Neural cell (in vitro differentiated cells): ENCODE data around the gene ZBP1.

ENCODE experiments used
- EP300 ChIP-seq: fragments of 450-650 bp; conservative IDR thresholded peaks from 2 replicates; pipeline ENCODE4 v1.6.1; 2014; ENCODE audit warnings: antibody characterized with exemption, mild to moderate bottlenecking, moderate library complexity; ENCODE audit not compliant: poor library complexity, severe bottlenecking
- POLR2AphosphoS5 ChIP-seq: IDR thresholded peaks from 2 replicates; pipeline ENCODE4 v1.6.1; 2012
- TAF1 ChIP-seq: IDR thresholded peaks from 2 replicates; pipeline ENCODE4 v1.6.1; 2012; ENCODE audit warnings: low read depth
- TF ChIP-seq, protein P1 (sequence below): fragments of 450-650 bp; IDR thresholded peaks from 2 replicates; pipeline ENCODE4 v1.5.1; 2014; ENCODE audit warnings: antibody characterized with exemption, mild to moderate bottlenecking, moderate library complexity; ENCODE audit not compliant: poor library complexity, severe bottlenecking
- TF ChIP-seq, protein P2 (sequence below): IDR thresholded peaks from 2 replicates; pipeline ENCODE4 v1.6.1; 2012; ENCODE audit warnings: borderline replicate concordance

DNA sequence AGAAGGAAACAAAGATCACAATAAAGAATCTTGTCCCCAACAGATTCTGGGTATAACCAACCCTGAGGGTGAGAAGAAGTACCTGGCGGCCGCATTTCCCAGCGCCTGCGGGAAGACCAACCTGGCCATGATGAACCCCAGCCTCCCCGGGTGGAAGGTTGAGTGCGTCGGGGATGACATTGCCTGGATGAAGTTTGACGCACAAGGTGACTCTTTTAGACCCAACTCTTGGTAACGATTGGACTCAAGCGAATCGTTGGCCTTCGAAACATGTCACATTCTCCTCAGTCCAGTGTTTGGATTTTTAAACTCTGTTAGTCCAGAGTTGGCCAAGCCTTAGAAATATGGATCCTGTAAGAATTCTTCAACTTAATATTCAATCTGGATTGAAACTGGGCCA is 56.7 kb downstream of the ZBP1 start:
- TF ChIP-seq, protein P1, sequence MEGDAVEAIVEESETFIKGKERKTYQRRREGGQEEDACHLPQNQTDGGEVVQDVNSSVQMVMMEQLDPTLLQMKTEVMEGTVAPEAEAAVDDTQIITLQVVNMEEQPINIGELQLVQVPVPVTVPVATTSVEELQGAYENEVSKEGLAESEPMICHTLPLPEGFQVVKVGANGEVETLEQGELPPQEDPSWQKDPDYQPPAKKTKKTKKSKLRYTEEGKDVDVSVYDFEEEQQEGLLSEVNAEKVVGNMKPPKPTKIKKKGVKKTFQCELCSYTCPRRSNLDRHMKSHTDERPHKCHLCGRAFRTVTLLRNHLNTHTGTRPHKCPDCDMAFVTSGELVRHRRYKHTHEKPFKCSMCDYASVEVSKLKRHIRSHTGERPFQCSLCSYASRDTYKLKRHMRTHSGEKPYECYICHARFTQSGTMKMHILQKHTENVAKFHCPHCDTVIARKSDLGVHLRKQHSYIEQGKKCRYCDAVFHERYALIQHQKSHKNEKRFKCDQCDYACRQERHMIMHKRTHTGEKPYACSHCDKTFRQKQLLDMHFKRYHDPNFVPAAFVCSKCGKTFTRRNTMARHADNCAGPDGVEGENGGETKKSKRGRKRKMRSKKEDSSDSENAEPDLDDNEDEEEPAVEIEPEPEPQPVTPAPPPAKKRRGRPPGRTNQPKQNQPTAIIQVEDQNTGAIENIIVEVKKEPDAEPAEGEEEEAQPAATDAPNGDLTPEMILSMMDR: no peak
- no peak for TF ChIP-seq TAF1
- no peak for TF ChIP-seq POLR2AphosphoS5
- no peak for TF ChIP-seq EP300
- TF ChIP-seq, protein P2, sequence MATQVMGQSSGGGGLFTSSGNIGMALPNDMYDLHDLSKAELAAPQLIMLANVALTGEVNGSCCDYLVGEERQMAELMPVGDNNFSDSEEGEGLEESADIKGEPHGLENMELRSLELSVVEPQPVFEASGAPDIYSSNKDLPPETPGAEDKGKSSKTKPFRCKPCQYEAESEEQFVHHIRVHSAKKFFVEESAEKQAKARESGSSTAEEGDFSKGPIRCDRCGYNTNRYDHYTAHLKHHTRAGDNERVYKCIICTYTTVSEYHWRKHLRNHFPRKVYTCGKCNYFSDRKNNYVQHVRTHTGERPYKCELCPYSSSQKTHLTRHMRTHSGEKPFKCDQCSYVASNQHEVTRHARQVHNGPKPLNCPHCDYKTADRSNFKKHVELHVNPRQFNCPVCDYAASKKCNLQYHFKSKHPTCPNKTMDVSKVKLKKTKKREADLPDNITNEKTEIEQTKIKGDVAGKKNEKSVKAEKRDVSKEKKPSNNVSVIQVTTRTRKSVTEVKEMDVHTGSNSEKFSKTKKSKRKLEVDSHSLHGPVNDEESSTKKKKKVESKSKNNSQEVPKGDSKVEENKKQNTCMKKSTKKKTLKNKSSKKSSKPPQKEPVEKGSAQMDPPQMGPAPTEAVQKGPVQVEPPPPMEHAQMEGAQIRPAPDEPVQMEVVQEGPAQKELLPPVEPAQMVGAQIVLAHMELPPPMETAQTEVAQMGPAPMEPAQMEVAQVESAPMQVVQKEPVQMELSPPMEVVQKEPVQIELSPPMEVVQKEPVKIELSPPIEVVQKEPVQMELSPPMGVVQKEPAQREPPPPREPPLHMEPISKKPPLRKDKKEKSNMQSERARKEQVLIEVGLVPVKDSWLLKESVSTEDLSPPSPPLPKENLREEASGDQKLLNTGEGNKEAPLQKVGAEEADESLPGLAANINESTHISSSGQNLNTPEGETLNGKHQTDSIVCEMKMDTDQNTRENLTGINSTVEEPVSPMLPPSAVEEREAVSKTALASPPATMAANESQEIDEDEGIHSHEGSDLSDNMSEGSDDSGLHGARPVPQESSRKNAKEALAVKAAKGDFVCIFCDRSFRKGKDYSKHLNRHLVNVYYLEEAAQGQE: no peak
